ENCODE data around the gene KLHL26.
"Not testable (repeated sequence)": the region's sequence is repeated elsewhere in the genome, so short reads cannot be mapped to it uniquely, and the experiment has no call there.

The KLHL26 gene

GRCh38 chr19:18600692-18601397, 36.0 kb upstream of the KLHL26 start:
- DNase-seq; in situ Hi-C loops (cut with MboI; ENCODE audit: low pct_unique_long_range_greater_than_20kb, low sequenced_read_pairs): not testable (repeated sequence)

GRCh38 chr19:18601875-18602274, 35.0 kb upstream of the KLHL26 start:
- DNase-seq: no peak
- in situ Hi-C loops (cut with MboI; ENCODE audit: low pct_unique_long_range_greater_than_20kb, low sequenced_read_pairs): no loop called here

GRCh38 chr19:18603255-18603957, 33.4 kb upstream of the KLHL26 start:
- in situ Hi-C loops (cut with MboI; ENCODE audit: low pct_unique_long_range_greater_than_20kb, low sequenced_read_pairs): no loop called here
- DNase-seq: no peak

- no peak for DNase-seq
- in situ Hi-C loops (cut with MboI; ENCODE audit: low pct_unique_long_range_greater_than_20kb, low sequenced_read_pairs): no loop called here
These were observed 32.6 kb upstream of the KLHL26 start for GRCh38 chr19:18603958-18604819.

- in situ Hi-C loops (cut with MboI; ENCODE audit: low pct_unique_long_range_greater_than_20kb, low sequenced_read_pairs): no loop called here
- no peak for DNase-seq
These were observed 32.0 kb upstream of the KLHL26 start for GRCh38 chr19:18604820-18605159.

- no peak for DNase-seq
- in situ Hi-C loops (cut with MboI; ENCODE audit: low pct_unique_long_range_greater_than_20kb, low sequenced_read_pairs): no loop called here
These were observed 31.7 kb upstream of the KLHL26 start for GRCh38 chr19:18605196-18605545.

GRCh38 chr19:18605546-18606280, 31.1 kb upstream of the KLHL26 start:
- in situ Hi-C loops (cut with MboI; ENCODE audit: low pct_unique_long_range_greater_than_20kb, low sequenced_read_pairs): no loop called here
- DNase-seq: no peak

GRCh38 chr19:18606281-18607225, 30.3 kb upstream of the KLHL26 start, which contains the start of gene CRLF1:
TSS of gene CRLF1 (minus strand) at chr19:18606799. CDS start at chr19:18606656, 143 bp downstream.
- DNase-seq: no peak
- in situ Hi-C loops (cut with MboI; ENCODE audit: low pct_unique_long_range_greater_than_20kb, low sequenced_read_pairs): no loop called here

- DNase-seq: no peak
- in situ Hi-C loops (cut with MboI; ENCODE audit: low pct_unique_long_range_greater_than_20kb, low sequenced_read_pairs): no loop called here
These were observed 29.4 kb upstream of the KLHL26 start for GRCh38 chr19:18607226-18608101.

- in situ Hi-C loops (cut with MboI; ENCODE audit: low pct_unique_long_range_greater_than_20kb, low sequenced_read_pairs): no loop called here
- DNase-seq: no peak
These were observed 28.6 kb upstream of the KLHL26 start for GRCh38 chr19:18608102-18608804.

GRCh38 chr19:18608805-18609716, 27.8 kb upstream of the KLHL26 start:
- no peak for DNase-seq
- in situ Hi-C loops (cut with MboI; ENCODE audit: low pct_unique_long_range_greater_than_20kb, low sequenced_read_pairs): no loop called here

- no peak for DNase-seq
- in situ Hi-C loops (cut with MboI; ENCODE audit: low pct_unique_long_range_greater_than_20kb, low sequenced_read_pairs): no loop called here
These were observed 27.1 kb upstream of the KLHL26 start for GRCh38 chr19:18609717-18610051.

- in situ Hi-C loops (cut with MboI; ENCODE audit: low pct_unique_long_range_greater_than_20kb, low sequenced_read_pairs): no loop called here
- no peak for DNase-seq
These were observed 26.6 kb upstream of the KLHL26 start for GRCh38 chr19:18610245-18610555.

GRCh38 chr19:18610556-18611326, 26.1 kb upstream of the KLHL26 start:
- in situ Hi-C loops (cut with MboI; ENCODE audit: low pct_unique_long_range_greater_than_20kb, low sequenced_read_pairs): no loop called here

GRCh38 chr19:18611327-18612050, 25.3 kb upstream of the KLHL26 start:
- DNase-seq: no peak
- in situ Hi-C loops (cut with MboI; ENCODE audit: low pct_unique_long_range_greater_than_20kb, low sequenced_read_pairs): no loop called here

More at GRCh38 chr19:18610556-18611326, 26.1 kb upstream of the KLHL26 start:
- DNase-seq: no peak
